GM12873 (cell line): ENCODE results near the gene NLRP3.

ENCODE experiments used
- CTCF ChIP-seq: IDR thresholded peaks from 2 replicates; pipeline ENCODE4 v1.5.1; 2012; ENCODE audit warnings: low read depth, mild to moderate bottlenecking, moderate library complexity, low read length, control low read depth; ENCODE audit not compliant: insufficient read depth; ENCODE audit errors: missing control alignments

NLRP3 gene

GRCh38 chr1:247415423-247416361 lies at the start of gene NLRP3:
Gene NLRP3 (plus strand): TSS chr1:247416173. CDS start chr1:247418801, 2,628 bp downstream.
- no peak for TF ChIP-seq CTCF

- no peak for TF ChIP-seq CTCF
Observed at GRCh38 chr1:247366926-247367645, 48.9 kb upstream of the NLRP3 start.

- TF ChIP-seq CTCF, result no peak
Observed at GRCh38 chr1:247367786-247368422, 48.1 kb upstream of the NLRP3 start.

GRCh38 chr1:247368490-247369145 lies 47.4 kb upstream of the NLRP3 start:
- no peak for TF ChIP-seq CTCF

- no peak for TF ChIP-seq CTCF
Observed at GRCh38 chr1:247370786-247371732, 44.9 kb upstream of the NLRP3 start.

GRCh38 chr1:247371801-247372259 lies 44.1 kb upstream of the NLRP3 start:
- TF ChIP-seq CTCF, result no peak
